GM23338 (cell line): Measurements from ENCODE around the gene YBX2. TPM values are rescaled to one million over a fixed set of nuclear protein-coding genes. Genes with fewer than 3 reads are reported as not detected.

ENCODE experiments used
- ATAC-seq: fragments of 200-7000 bp; cut with Tn5 transposase; 3 replicates; pipeline ENCODE4 v1.9.1; 2020
- DNase-seq: peaks from one replicate; pipeline ENCODE4 v3.0.0-alpha.2; 2015; ENCODE audit warnings: low spot score
- H2AFZ ChIP-seq: fragments of 200-600 bp; sonication (generic); 2 replicates; pipeline ENCODE4 v1.8.0; 2016; ENCODE audit warnings: antibody characterized with exemption, mild to moderate bottlenecking, moderate library complexity
- H3F3A ChIP-seq: fragments of 200-600 bp; sonication (generic); replicated peaks from 2 replicates; pipeline ENCODE4 v1.8.0; 2017; ENCODE audit warnings: antibody characterized with exemption, mixed run types, low read depth
- H3K27ac ChIP-seq: fragments of 200-600 bp; sonication (generic); 2 replicates; pipeline ENCODE4 v1.6.1; 2016; ENCODE audit warnings: low read depth
- H3K27me3 ChIP-seq: fragments of 200-600 bp; sonication (generic); 2 replicates; pipeline ENCODE4 v1.8.0; 2016; ENCODE audit warnings: mild to moderate bottlenecking, mixed run types, moderate library complexity; ENCODE audit not compliant: insufficient read depth
- H3K36me3 ChIP-seq: fragments of 200-600 bp; sonication (generic); 2 replicates; pipeline ENCODE4 v1.8.0; 2016; ENCODE audit warnings: mild to moderate bottlenecking; ENCODE audit not compliant: insufficient read depth
- H3K4me1 ChIP-seq: fragments of 200-600 bp; sonication (generic); 2 replicates; pipeline ENCODE4 v1.8.0; 2016; ENCODE audit warnings: mild to moderate bottlenecking, moderate library complexity; ENCODE audit not compliant: insufficient read depth
- H3K4me2 ChIP-seq: fragments of 200-600 bp; sonication (generic); 2 replicates; pipeline ENCODE4 v1.7.1; 2017; ENCODE audit warnings: mixed run types
- H3K4me3 ChIP-seq: fragments of 200-600 bp; sonication (generic); 2 replicates; pipeline ENCODE4 v1.6.1; 2016; ENCODE audit warnings: mixed run types
- H3K79me2 ChIP-seq: fragments of 200-600 bp; sonication (generic); replicated peaks from 2 replicates; pipeline ENCODE4 v1.8.0; 2017; ENCODE audit warnings: mild to moderate bottlenecking; ENCODE audit not compliant: insufficient read depth
- H3K9me2 ChIP-seq: fragments of 200-600 bp; sonication (generic); 2 replicates; pipeline ENCODE4 v1.8.0; 2017; ENCODE audit not compliant: insufficient read depth
- H4K20me1 ChIP-seq: fragments of 200-600 bp; sonication (generic); replicated peaks from 2 replicates; pipeline ENCODE4 v1.8.0; 2017; ENCODE audit warnings: mild to moderate bottlenecking; ENCODE audit not compliant: insufficient read depth
- H3K27ac Mint-ChIP-seq: 2 replicates; pipeline ENCODE4 v1.8.0; 2020; ENCODE audit warnings: inconsistent platforms, mild to moderate bottlenecking, moderate library complexity, mixed read lengths
- H3K27me3 Mint-ChIP-seq: 3 replicates; pipeline ENCODE4 v1.8.0; 2022; ENCODE audit warnings: low read depth, mild to moderate bottlenecking, moderate library complexity, mixed read lengths, inconsistent platforms; ENCODE audit not compliant: insufficient read depth, poor library complexity
- H3K36me3 Mint-ChIP-seq: 3 replicates; pipeline ENCODE4 v1.8.0; 2021; ENCODE audit warnings: low read depth, mild to moderate bottlenecking, inconsistent platforms, moderate library complexity, mixed read lengths
- H3K4me1 Mint-ChIP-seq: 3 replicates; pipeline ENCODE4 v1.8.0; 2020; ENCODE audit warnings: mild to moderate bottlenecking, inconsistent platforms, mixed read lengths
- H3K4me3 Mint-ChIP-seq: 3 replicates; pipeline ENCODE4 v1.8.0; 2021; ENCODE audit warnings: moderate library complexity, mild to moderate bottlenecking, inconsistent platforms, mixed read lengths
- H3K9me3 Mint-ChIP-seq: 3 replicates; pipeline ENCODE4 v1.8.0; 2020; ENCODE audit warnings: moderate library complexity, mild to moderate bottlenecking, inconsistent platforms, mixed read lengths
- CREB1 ChIP-seq: fragments of 250-450 bp; sonication (Bioruptor Pico); IDR thresholded peaks from 2 replicates; pipeline ENCODE4 v1.5.0; 2020; ENCODE audit warnings: low read depth, mild to moderate bottlenecking, moderate library complexity
- CTCF ChIP-seq, 2 experiments: fragments of 200-600 bp in 1 of 2; sonication (generic) in 1 of 2; conservative IDR thresholded peaks; 2 replicates each; pipeline versions ENCODE4 v1.5.1 to v1.6.1; 2016 to 2017; ENCODE audit warnings: antibody characterized with exemption in 2 of 2, low read depth in 2 of 2, mild to moderate bottlenecking in 2 of 2, moderate library complexity in 1 of 2
- JUNB ChIP-seq: IDR thresholded peaks from one replicate; pipeline ENCODE4 v1.6.1; 2016; ENCODE audit warnings: antibody characterized with exemption; ENCODE audit not compliant: unreplicated experiment
- POLR2AphosphoS5 ChIP-seq: IDR thresholded peaks from 2 replicates; pipeline ENCODE4 v1.6.1; 2016; ENCODE audit warnings: antibody characterized with exemption, low read depth
- REST ChIP-seq: IDR thresholded peaks from one replicate; pipeline ENCODE4 v1.6.1; 2018; ENCODE audit warnings: antibody characterized with exemption; ENCODE audit not compliant: unreplicated experiment
- STAT1 ChIP-seq: IDR thresholded peaks from one replicate; pipeline ENCODE4 v1.6.1; 2016; ENCODE audit warnings: antibody characterized with exemption; ENCODE audit not compliant: unreplicated experiment
- ZNF331 ChIP-seq: fragments of 250-450 bp; sonication (Bioruptor Pico); IDR thresholded peaks from 2 replicates; pipeline ENCODE4 v1.5.0; 2020; ENCODE audit warnings: low read depth, mild to moderate bottlenecking, moderate library complexity
- ZNF462 ChIP-seq: fragments of 250-450 bp; sonication (Bioruptor Pico); IDR thresholded peaks from 2 replicates; pipeline ENCODE4 v1.5.0; 2020; ENCODE audit warnings: mild to moderate bottlenecking, moderate library complexity
- polyA plus RNA-seq: library from polyadenylated mRNA; unstranded; fragments of >200 nt; fragmentation: Nextera tagmentation; extraction: Ambion mirVana; gene quantifications from 2 replicates; pipeline ENCODE4 v1.2.1, GENCODE V29; 2016
- total RNA-seq: library from RNA; depleted of rRNA; stranded (reverse); fragments of >200 nt; shearing (Covaris generic); gene quantifications from 2 replicates; pipeline ENCODE4 v1.2.3, GENCODE V29; 2014

YBX2 gene
- total and polyA plus RNA-seq, 2 experiments from 2014 or later: 22.5 to 36.5 TPM

GRCh38 chr17:7290166-7290565 is 4.3 kb downstream of the YBX2 start (continued):
- TF ChIP-seq ZNF462: no peak
- no peak for TF ChIP-seq CREB1 (CRISPR knock-in tag)
- no peak for TF ChIP-seq JUNB
- no peak for TF ChIP-seq REST

- Histone ChIP-seq H3F3A (0 out of 2 replicates have a peak, but pooled peaks cover 9% of the 10 kb centered on the region), H4K20me1 (peaks cover 7% of the 10 kb centered on the region; the same call in 1 of the 2 replicates), H3K27ac (no peak overlapping the region), H3K27me3 (no peaks in the 10 kb centered on the region), H3K4me3 (no peak overlapping the region), H2AFZ (no peak overlapping the region), H3K9me2 (no peaks in the 10 kb centered on the region), H3K79me2 (no peaks in the 10 kb centered on the region), H3K4me2 (no peak overlapping the region), H3K4me1 (peaks cover 7% of the 10 kb centered on the region), H3K36me3 (peaks cover 5% of the 10 kb centered on the region; the same call in 1 of the 2 replicates)
- TF ChIP-seq CTCF (conservative IDR thresholded peaks at IDR 0.05; ENCODE audit: low read depth in 2 of 2): no peak
- peak; percentile 7; the same call in 1 of the 2 replicates for TF ChIP-seq POLR2AphosphoS5
- no peak for TF ChIP-seq JUNB
- TF ChIP-seq STAT1: no peak
- TF ChIP-seq ZNF331 (CRISPR knock-in tag): no peak
- H3K4me1 Mint-ChIP-seq: peaks cover 27% of the 10 kb centered on the region
- no peaks in the 10 kb centered on the region; the same call in 2 of the 3 replicates for H3K9me3 Mint-ChIP-seq
- H3K27me3 Mint-ChIP-seq: peaks cover 14% of the 10 kb centered on the region
- H3K4me3 Mint-ChIP-seq: no peak overlapping the region; the same call in 2 of the 3 replicates
- no peak for DNase-seq
- peaks cover 18% of the 10 kb centered on the region for H3K36me3 Mint-ChIP-seq
- ATAC-seq: peak; percentile 16
- H3K27ac Mint-ChIP-seq: no peak overlapping the region
These were observed 5.0 kb downstream of the YBX2 start for GRCh38 chr17:7289256-7290032.
